Spinal cord (tissue), 10 donors: ENCODE data around the gene ITGA1. TPM values are rescaled to one million over a fixed set of nuclear protein-coding genes. Genes with fewer than 3 reads are reported as not detected.

Experiments
- DNase-seq, 6 donors: peaks; one replicate each; pipeline versions ENCODE4 v3.0.0 to v3.0.0-alpha.2; 2013 to 2015; ENCODE audit warnings: low spot score in 6 of 6, low read depth in 4 of 6
- H3K27ac ChIP-seq: one replicate; pipeline ENCODE4 v1.5.1; 2013; ENCODE audit warnings: low read depth, low read length, control low read depth
- H3K27me3 ChIP-seq: one replicate; pipeline ENCODE4 v1.6.1; 2013; ENCODE audit warnings: low read length; ENCODE audit not compliant: control insufficient read depth, insufficient read depth
- H3K36me3 ChIP-seq: one replicate; pipeline ENCODE4 v1.6.1; 2013; ENCODE audit warnings: low read length; ENCODE audit not compliant: control insufficient read depth, insufficient read depth
- H3K4me1 ChIP-seq: one replicate; pipeline ENCODE4 v1.6.1; 2013; ENCODE audit warnings: low read length; ENCODE audit not compliant: control insufficient read depth, insufficient read depth
- H3K4me3 ChIP-seq: one replicate; pipeline ENCODE4 v1.5.1; 2013; ENCODE audit warnings: low read depth, low read length, control low read depth
- H3K9me3 ChIP-seq: one replicate; pipeline ENCODE4 v1.6.1; 2013; ENCODE audit warnings: low read length; ENCODE audit not compliant: control insufficient read depth, insufficient read depth
- WGBS: methylation state at CpG from one replicate; pipeline ENCODE4 v1.1.5; 2013; ENCODE audit warnings: missing lambda C conversion rate; ENCODE audit not compliant: insufficient coverage; 5-methylcytosine and 5-hydroxymethylcytosine counted together
- polyA plus RNA-seq, 2 donors: library from polyadenylated mRNA; unstranded; fragments of 120-200 nt; gene quantifications; one replicate each; pipeline ENCODE4 v1.2.1, GENCODE V29; 2013; ENCODE audit not compliant: insufficient read length in 2 of 2
- total RNA-seq, 2 donors: library from RNA; depleted of rRNA in 1 of 2; stranded (reverse); fragments of 120-200 nt in 1 of 2; fragments of >200 nt in 1 of 2; gene quantifications; one replicate each; pipeline versions ENCODE4 v1.2.3 to v1.2.4, GENCODE V29; 2013 to 2014
- donor health status: healthy.

ITGA1 gene
- total and polyA plus RNA-seq, 4 donors: 8.2 to 64.0 (median 17.3) TPM

GRCh38 chr5:52894451-52894850 lies 106.7 kb downstream of the ITGA1 start:
- Histone ChIP-seq H3K36me3 (no peaks in the 10 kb centered on the region), H3K4me1 (no peaks in the 10 kb centered on the region), H3K27me3 (no peaks in the 10 kb centered on the region), H3K9me3 (no peaks in the 10 kb centered on the region), H3K27ac (peak overlapping the region; percentile 62), H3K4me3 (no peak overlapping the region)
- DNase-seq: no peak
- no CpG with 5 or more reads among the region's 2 CpGs for WGBS

GRCh38 chr5:52895075-52895474 lies 107.4 kb downstream of the ITGA1 start:
- H3K4me1 ChIP-seq: no peaks in the 10 kb centered on the region
- no CpG with 5 or more reads among the region's 2 CpGs for WGBS
- no peak for DNase-seq
- no peak overlapping the region for H3K4me3 ChIP-seq
- no peaks in the 10 kb centered on the region for H3K27me3 ChIP-seq
- no peaks in the 10 kb centered on the region for H3K9me3 ChIP-seq
- H3K36me3 ChIP-seq: no peaks in the 10 kb centered on the region
- peak overlapping the region; percentile 1 for H3K27ac ChIP-seq

GRCh38 chr5:52895572-52896413 lies 108.1 kb downstream of the ITGA1 start:
- Histone ChIP-seq H3K4me1 (no peaks in the 10 kb centered on the region), H3K9me3 (no peaks in the 10 kb centered on the region), H3K27ac (peak overlapping the region; percentile 1), H3K36me3 (no peaks in the 10 kb centered on the region), H3K4me3 (no peak overlapping the region), H3K27me3 (no peaks in the 10 kb centered on the region)
- DNase-seq: no peak
- 95% methylated on average over 3 of the region's 5 CpGs for WGBS

GRCh38 chr5:52896534-52897237 lies 109.0 kb downstream of the ITGA1 start:
- DNase-seq: no peak
- Histone ChIP-seq H3K27ac (no peak overlapping the region), H3K27me3 (no peaks in the 10 kb centered on the region), H3K9me3 (no peaks in the 10 kb centered on the region), H3K4me3 (no peak overlapping the region), H3K4me1 (no peaks in the 10 kb centered on the region), H3K36me3 (no peaks in the 10 kb centered on the region)
- no CpG with 5 or more reads among the region's 2 CpGs for WGBS

GRCh38 chr5:52897238-52897614 lies 109.5 kb downstream of the ITGA1 start:
- Histone ChIP-seq H3K4me3 (no peak overlapping the region), H3K9me3 (no peaks in the 10 kb centered on the region), H3K36me3 (no peaks in the 10 kb centered on the region), H3K27ac (no peak overlapping the region), H3K4me1 (no peaks in the 10 kb centered on the region), H3K27me3 (no peaks in the 10 kb centered on the region)
- DNase-seq: no peak

GRCh38 chr5:52898961-52899680 lies 111.4 kb downstream of the ITGA1 start:
- 60% methylated on average over 1 of the region's 5 CpGs for WGBS
- no peaks in the 10 kb centered on the region for H3K9me3 ChIP-seq
- H3K4me3 ChIP-seq: no peak overlapping the region
- no peaks in the 10 kb centered on the region for H3K27me3 ChIP-seq
- H3K4me1 ChIP-seq: no peaks in the 10 kb centered on the region
- no peaks in the 10 kb centered on the region for H3K36me3 ChIP-seq
- H3K27ac ChIP-seq: no peak overlapping the region
- DNase-seq: no peak

DNA sequence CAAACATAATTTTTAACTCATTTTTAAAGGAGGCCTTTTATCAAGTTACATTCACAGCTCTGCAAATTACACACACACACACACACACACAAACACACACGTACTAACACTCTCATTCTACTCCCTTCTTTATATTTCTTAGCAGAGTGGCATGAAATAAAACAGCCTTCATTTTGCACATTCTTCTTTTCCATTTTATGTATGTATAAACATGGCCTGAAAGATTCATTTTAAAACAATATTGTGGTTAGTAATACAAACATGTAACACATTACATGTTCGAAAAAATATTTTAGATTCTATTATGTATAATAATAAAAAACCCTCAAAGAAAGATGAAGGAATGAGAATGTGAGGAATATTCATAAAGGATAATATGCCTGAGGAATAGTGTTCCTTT lies 115.4 kb downstream of the ITGA1 start:
- H3K27me3 ChIP-seq: no peaks in the 10 kb centered on the region
- no peaks in the 10 kb centered on the region for H3K36me3 ChIP-seq
- H3K27ac ChIP-seq: no peak overlapping the region
- H3K4me1 ChIP-seq: no peaks in the 10 kb centered on the region
- WGBS: no CpG with 5 or more reads among the region's 2 CpGs
- H3K9me3 ChIP-seq: no peaks in the 10 kb centered on the region
- H3K4me3 ChIP-seq: no peak overlapping the region
- no peak for DNase-seq

GRCh38 chr5:52906343-52906742 lies 118.6 kb downstream of the ITGA1 start:
- Histone ChIP-seq H3K4me1 (no peaks in the 10 kb centered on the region), H3K36me3 (no peaks in the 10 kb centered on the region), H3K27me3 (no peaks in the 10 kb centered on the region), H3K9me3 (no peaks in the 10 kb centered on the region), H3K4me3 (no peak overlapping the region), H3K27ac (no peak overlapping the region)
- no peak for DNase-seq
- no CpG with 5 or more reads among the region's 1 CpG for WGBS

- 80% methylated on average over 1 of the region's 4 CpGs for WGBS
- no peaks in the 10 kb centered on the region for H3K4me1 ChIP-seq
- H3K27ac ChIP-seq: no peak overlapping the region
Measured at GRCh38 chr5:52906845-52907244, 119.1 kb downstream of the ITGA1 start.

More at GRCh38 chr5:52906845-52907244, 119.1 kb downstream of the ITGA1 start:
- DNase-seq: no peak
- Histone ChIP-seq H3K36me3 (no peaks in the 10 kb centered on the region), H3K9me3 (no peaks in the 10 kb centered on the region), H3K27me3 (no peaks in the 10 kb centered on the region), H3K4me3 (no peak overlapping the region)
